HG03196 (cell line): Measurements from ENCODE around the gene GALE.
"Not testable (repeated sequence)": the region's sequence is repeated elsewhere in the genome, so short reads cannot be mapped to it uniquely, and the experiment has no call there.

ENCODE experiments used
- ATAC-seq: cut with Tn5 transposase; IDR thresholded peaks from one replicate; pipeline ENCODE4 v1.9.1; 2021; ENCODE audit not compliant: unreplicated experiment

The GALE gene

GRCh38 chr1:23800400-23801337 is at the start of gene GALE:
Gene GALE, minus strand, starts transcription at chr1:23800754. Its CDS starts 1,747 bp downstream, at chr1:23799007.
- peak; percentile 78 for ATAC-seq

- ATAC-seq, result no peak
Observed at GRCh38 chr1:23848673-23849616, 48.4 kb upstream of the GALE start.

GRCh38 chr1:23847482-23848095 is 47.0 kb upstream of the GALE start:
- not testable (repeated sequence) for ATAC-seq

GRCh38 chr1:23845163-23845562 is 44.6 kb upstream of the GALE start:
- no peak for ATAC-seq

- ATAC-seq, result no peak
Observed at GRCh38 chr1:23843644-23844043, 43.1 kb upstream of the GALE start.

GRCh38 chr1:23838401-23838866 is 37.9 kb upstream of the GALE start:
- ATAC-seq, result peak; percentile 71

GRCh38 chr1:23837908-23838307 is 37.4 kb upstream of the GALE start:
- ATAC-seq, result no peak

GRCh38 chr1:23836037-23836436 is 35.5 kb upstream of the GALE start:
- ATAC-seq, result no peak

- not testable (repeated sequence) for ATAC-seq
Observed at GRCh38 chr1:23834156-23834555, 33.6 kb upstream of the GALE start.

GRCh38 chr1:23827717-23828116 is 27.2 kb upstream of the GALE start:
- no peak for ATAC-seq

- not testable (repeated sequence) for ATAC-seq
Observed at GRCh38 chr1:23826590-23826989, 26.0 kb upstream of the GALE start.

- no peak for ATAC-seq
Observed at GRCh38 chr1:23825762-23826522, 25.4 kb upstream of the GALE start.

GRCh38 chr1:23825076-23825761 is 24.7 kb upstream of the GALE start, which contains the start of gene HMGCL:
Gene HMGCL, minus strand, starts transcription at chr1:23825429. Its CDS starts 14 bp downstream, at chr1:23825415.
- peak; percentile 74 for ATAC-seq

GRCh38 chr1:23824711-23825075 is 24.1 kb upstream of the GALE start:
- ATAC-seq, result no peak

- ATAC-seq, result no peak
Observed at GRCh38 chr1:23823767-23824166, 23.2 kb upstream of the GALE start.

- ATAC-seq, result no peak
Observed at GRCh38 chr1:23817633-23818032, 17.1 kb upstream of the GALE start.

- no peak for ATAC-seq
Observed at GRCh38 chr1:23816906-23817305, 16.4 kb upstream of the GALE start.

- no peak for ATAC-seq
Observed at GRCh38 chr1:23816361-23816760, 15.8 kb upstream of the GALE start.

GRCh38 chr1:23814016-23814415 is 13.5 kb upstream of the GALE start:
- ATAC-seq, result no peak
